ENCODE data around the gene GGN. TPM values are rescaled to one million over a fixed set of nuclear protein-coding genes. Genes with fewer than 3 reads are reported as not detected.

The GGN gene
- total RNA-seq, 1 donor from 2014 or later, result 3.3 TPM

- H3K27me3 Mint-ChIP-seq, result peaks cover 8% of the 10 kb centered on the region
- H3K4me3 Mint-ChIP-seq (ENCODE audit: low read depth), result no peak overlapping the region
- no peak for DNase-seq (ENCODE audit: low spot score, unreplicated experiment)
- no peaks in the 10 kb centered on the region for H3K9me3 Mint-ChIP-seq (ENCODE audit: low read depth)
- peaks cover 9% of the 10 kb centered on the region for H3K4me1 Mint-ChIP-seq (ENCODE audit: low read depth)
- TF ChIP-seq CTCF (IDR thresholded peaks at IDR 0.05; ENCODE audit: unreplicated experiment), result no peak
- no peak overlapping the region for H3K27ac Mint-ChIP-seq
- H3K36me3 Mint-ChIP-seq (ENCODE audit: insufficient read depth), result peaks cover 16% of the 10 kb centered on the region
Measured at GRCh38 chr19:38386300-38386970, 1.4 kb downstream of the GGN start.

GRCh38 chr19:38385804-38386257 lies 2.0 kb downstream of the GGN start:
- Mint-ChIP-seq H3K4me1 (ENCODE audit: low read depth) (peaks cover 9% of the 10 kb centered on the region), H3K4me3 (ENCODE audit: low read depth) (no peak overlapping the region)

GRCh38 chr19:38385057-38385803 lies 2.6 kb downstream of the GGN start:
- no peak overlapping the region for H3K4me3 Mint-ChIP-seq (ENCODE audit: low read depth)
- TF ChIP-seq CTCF (IDR thresholded peaks at IDR 0.05; ENCODE audit: unreplicated experiment), result no peak
- H3K36me3 Mint-ChIP-seq (ENCODE audit: insufficient read depth), result peaks cover 17% of the 10 kb centered on the region
- H3K4me1 Mint-ChIP-seq (ENCODE audit: low read depth), result peaks cover 9% of the 10 kb centered on the region
- peak overlapping the region; percentile 20 for H3K27ac Mint-ChIP-seq
- no peaks in the 10 kb centered on the region for H3K9me3 Mint-ChIP-seq (ENCODE audit: low read depth)
- H3K27me3 Mint-ChIP-seq, result peaks cover 4% of the 10 kb centered on the region
- DNase-seq (ENCODE audit: low spot score, unreplicated experiment), result no peak

More at GRCh38 chr19:38385804-38386257, 2.0 kb downstream of the GGN start:
- TF ChIP-seq CTCF (IDR thresholded peaks at IDR 0.05; ENCODE audit: unreplicated experiment), result no peak
- Mint-ChIP-seq H3K9me3 (ENCODE audit: low read depth) (no peaks in the 10 kb centered on the region), H3K27me3 (peaks cover 6% of the 10 kb centered on the region), H3K27ac (no peak overlapping the region), H3K36me3 (ENCODE audit: insufficient read depth) (peaks cover 15% of the 10 kb centered on the region)
- DNase-seq (ENCODE audit: low spot score, unreplicated experiment), result no peak

- no peak overlapping the region for H3K4me3 Mint-ChIP-seq (ENCODE audit: low read depth)
- no peaks in the 10 kb centered on the region for H3K9me3 Mint-ChIP-seq (ENCODE audit: low read depth)
- H3K36me3 Mint-ChIP-seq (ENCODE audit: insufficient read depth), result peaks cover 19% of the 10 kb centered on the region
- H3K4me1 Mint-ChIP-seq (ENCODE audit: low read depth), result peaks cover 5% of the 10 kb centered on the region
- no peak for DNase-seq (ENCODE audit: low spot score, unreplicated experiment)
- H3K27ac Mint-ChIP-seq, result no peak overlapping the region
- TF ChIP-seq CTCF (IDR thresholded peaks at IDR 0.05; ENCODE audit: unreplicated experiment), result peak; percentile 41
- peaks cover 4% of the 10 kb centered on the region for H3K27me3 Mint-ChIP-seq
Measured at GRCh38 chr19:38384209-38385027, 3.4 kb downstream of the GGN start.

GRCh38 chr19:38383743-38384142 lies 4.1 kb downstream of the GGN start:
- H3K36me3 Mint-ChIP-seq (ENCODE audit: insufficient read depth), result peaks cover 20% of the 10 kb centered on the region
- H3K9me3 Mint-ChIP-seq (ENCODE audit: low read depth), result no peaks in the 10 kb centered on the region
- H3K27me3 Mint-ChIP-seq, result peaks cover 4% of the 10 kb centered on the region
- no peak for TF ChIP-seq CTCF (IDR thresholded peaks at IDR 0.05; ENCODE audit: unreplicated experiment)
- no peak overlapping the region for H3K4me3 Mint-ChIP-seq (ENCODE audit: low read depth)
- no peak for DNase-seq (ENCODE audit: low spot score, unreplicated experiment)
- no peak overlapping the region for H3K27ac Mint-ChIP-seq
- H3K4me1 Mint-ChIP-seq (ENCODE audit: low read depth), result peaks cover 5% of the 10 kb centered on the region
